ENCODE results near the gene ACAD9.

- TF ChIP-seq RCOR1 (IDR thresholded peaks at IDR 0.05; ENCODE audit: low read length) (no peak), CTCF (IDR thresholded peaks at IDR 0.05) (no peak), TEAD4 (IDR thresholded peaks at IDR 0.05; ENCODE audit: borderline replicate concordance, insufficient read depth) (no peak), SIN3A (IDR thresholded peaks at IDR 0.05; ENCODE audit: borderline replicate concordance, low read depth, low read length) (no peak), POLR2AphosphoS5 (IDR thresholded peaks at IDR 0.05; ENCODE audit: low read depth, low read length) (no peak), NFIC (IDR thresholded peaks at IDR 0.05; ENCODE audit: borderline replicate concordance) (no peak), EZH2phosphoT487 (IDR thresholded peaks at IDR 0.05; ENCODE audit: borderline replicate concordance, low read depth) (no peak), USF1 (IDR thresholded peaks at IDR 0.05; ENCODE audit: borderline replicate concordance, low read depth) (no peak), FOXM1 (IDR thresholded peaks at IDR 0.05; ENCODE audit: low read depth) (no peak), USF2 (IDR thresholded peaks at IDR 0.05; ENCODE audit: borderline replicate concordance, low read depth, low read length) (no peak)
These were observed 26.8 kb downstream of the ACAD9 start for GRCh38 chr3:128906031-128906803.

All from SK-N-SH (cell line).